Stimulated activated CD4-positive, alpha-beta T cell treated with anti-CD3 and anti-CD28 coated beads, TNF-alpha, amount 100 ng/mL, for 48 hours (primary cell): ENCODE results near the gene ZFHX3.

Experiments used
- DNase-seq, 3 donors: peaks; one replicate each; pipeline ENCODE4 v3.0.0-alpha.2; 2020; ENCODE audit warnings: low read depth in 3 of 3

The ZFHX3 gene

GRCh38 chr16:73054813-73055482 is 7.0 kb upstream of the ZFHX3 start:
- DNase-seq = no peak

GRCh38 chr16:73054498-73054812 is 6.5 kb upstream of the ZFHX3 start:
- DNase-seq = no peak

- no peak for DNase-seq
Observed at GRCh38 chr16:73054125-73054484, 6.2 kb upstream of the ZFHX3 start.

- no peak for DNase-seq
Observed at GRCh38 chr16:73053364-73054124, 5.6 kb upstream of the ZFHX3 start.

GRCh38 chr16:73053038-73053363 is 5.1 kb upstream of the ZFHX3 start:
- DNase-seq = no peak

GRCh38 chr16:73052576-73052975 is 4.6 kb upstream of the ZFHX3 start:
- DNase-seq = no peak

- DNase-seq = no peak
Observed at GRCh38 chr16:73051961-73052360, 4.0 kb upstream of the ZFHX3 start.

- DNase-seq = no peak
Observed at GRCh38 chr16:73051226-73051625, 3.3 kb upstream of the ZFHX3 start.

- DNase-seq = no peak
Observed at GRCh38 chr16:73050201-73051099, 2.5 kb upstream of the ZFHX3 start.

- no peak for DNase-seq
Observed at GRCh38 chr16:73049511-73049910, 1.6 kb upstream of the ZFHX3 start.

- DNase-seq = no peak
Observed at GRCh38 chr16:73049091-73049490, 1.2 kb upstream of the ZFHX3 start.

- DNase-seq = no peak
Observed at GRCh38 chr16:73048292-73049080, 558 bp upstream of the ZFHX3 start.

GRCh38 chr16:73047221-73047535 is 750 bp downstream of the ZFHX3 start:
- DNase-seq = no peak

GRCh38 chr16:73046849-73047214 is 1.1 kb downstream of the ZFHX3 start:
- DNase-seq = no peak

- no peak for DNase-seq
Observed at GRCh38 chr16:73046202-73046848, 1.6 kb downstream of the ZFHX3 start.

- no peak for DNase-seq
Observed at GRCh38 chr16:73043828-73044467, 4.0 kb downstream of the ZFHX3 start.

- no peak for DNase-seq
Observed at GRCh38 chr16:73042807-73043206, 5.1 kb downstream of the ZFHX3 start.

- DNase-seq = no peak
Observed at GRCh38 chr16:73041676-73042075, 6.3 kb downstream of the ZFHX3 start.

- no peak for DNase-seq
Observed at GRCh38 chr16:73040735-73041402, 7.1 kb downstream of the ZFHX3 start.

- no peak for DNase-seq
Observed at GRCh38 chr16:73040136-73040535, 7.8 kb downstream of the ZFHX3 start.
